Measurements from ENCODE around the gene SLC45A1.

The SLC45A1 gene

DNA sequence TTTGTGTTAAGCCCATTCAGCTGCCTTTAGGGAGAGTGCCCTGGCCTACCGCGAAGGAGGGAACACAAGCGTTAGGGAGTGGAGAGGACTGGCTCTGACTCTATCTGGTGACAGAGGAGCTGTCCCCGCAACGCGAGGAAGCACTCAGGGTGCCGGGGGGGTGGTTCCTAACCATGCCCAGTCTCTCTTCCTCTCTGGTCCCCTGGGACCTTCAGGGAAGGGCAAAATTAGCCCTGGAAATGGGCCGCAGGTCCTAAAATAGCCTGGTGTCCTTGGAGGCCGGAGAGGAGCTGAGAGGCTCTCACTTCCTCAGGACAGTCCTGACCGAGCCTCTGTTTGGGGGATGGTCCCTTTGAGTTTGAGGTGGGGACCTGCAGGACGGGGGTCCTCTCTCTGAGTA is 5.8 kb downstream of the SLC45A1 start:
- Histone ChIP-seq H2AFZ (ENCODE audit: low read length) (no peak overlapping the region), H3F3A (ENCODE audit: low read depth) (no peaks in the 10 kb centered on the region), H3K27me3 (ENCODE audit: insufficient read depth, low read length, poor library complexity, severe bottlenecking) (no peaks in the 10 kb centered on the region), H3K9me3 (ENCODE audit: insufficient read depth, low read depth, low read length) (no peaks in the 10 kb centered on the region), H3K4me1 (ENCODE audit: insufficient read depth, low read length, poor library complexity, severe bottlenecking) (no peaks in the 10 kb centered on the region), H3K9me2 (replicated peaks; ENCODE audit: low read depth, low read length) (no peaks in the 10 kb centered on the region), H3K4me3 (ENCODE audit: low read length, poor library complexity, severe bottlenecking) (no peak overlapping the region), H3K9ac (ENCODE audit: low read depth, low read length, poor library complexity, severe bottlenecking) (no peak overlapping the region), H3K79me2 (ENCODE audit: insufficient read depth, low read length) (no peaks in the 10 kb centered on the region), H3K36me3 (ENCODE audit: insufficient read depth, low read length) (no peaks in the 10 kb centered on the region), H3K4me2 (ENCODE audit: low read depth, low read length, poor library complexity, severe bottlenecking) (no peak overlapping the region), H4K20me1 (ENCODE audit: insufficient read depth, low read length, poor library complexity, severe bottlenecking) (no peaks in the 10 kb centered on the region)
- no peak for TF ChIP-seq EZH2phosphoT487 (IDR thresholded peaks at IDR 0.05; ENCODE audit: borderline replicate concordance)
- TF ChIP-seq, protein P1, sequence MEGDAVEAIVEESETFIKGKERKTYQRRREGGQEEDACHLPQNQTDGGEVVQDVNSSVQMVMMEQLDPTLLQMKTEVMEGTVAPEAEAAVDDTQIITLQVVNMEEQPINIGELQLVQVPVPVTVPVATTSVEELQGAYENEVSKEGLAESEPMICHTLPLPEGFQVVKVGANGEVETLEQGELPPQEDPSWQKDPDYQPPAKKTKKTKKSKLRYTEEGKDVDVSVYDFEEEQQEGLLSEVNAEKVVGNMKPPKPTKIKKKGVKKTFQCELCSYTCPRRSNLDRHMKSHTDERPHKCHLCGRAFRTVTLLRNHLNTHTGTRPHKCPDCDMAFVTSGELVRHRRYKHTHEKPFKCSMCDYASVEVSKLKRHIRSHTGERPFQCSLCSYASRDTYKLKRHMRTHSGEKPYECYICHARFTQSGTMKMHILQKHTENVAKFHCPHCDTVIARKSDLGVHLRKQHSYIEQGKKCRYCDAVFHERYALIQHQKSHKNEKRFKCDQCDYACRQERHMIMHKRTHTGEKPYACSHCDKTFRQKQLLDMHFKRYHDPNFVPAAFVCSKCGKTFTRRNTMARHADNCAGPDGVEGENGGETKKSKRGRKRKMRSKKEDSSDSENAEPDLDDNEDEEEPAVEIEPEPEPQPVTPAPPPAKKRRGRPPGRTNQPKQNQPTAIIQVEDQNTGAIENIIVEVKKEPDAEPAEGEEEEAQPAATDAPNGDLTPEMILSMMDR (conservative IDR thresholded peaks at IDR 0.05; ENCODE audit: low read length) = no peak

DNA sequence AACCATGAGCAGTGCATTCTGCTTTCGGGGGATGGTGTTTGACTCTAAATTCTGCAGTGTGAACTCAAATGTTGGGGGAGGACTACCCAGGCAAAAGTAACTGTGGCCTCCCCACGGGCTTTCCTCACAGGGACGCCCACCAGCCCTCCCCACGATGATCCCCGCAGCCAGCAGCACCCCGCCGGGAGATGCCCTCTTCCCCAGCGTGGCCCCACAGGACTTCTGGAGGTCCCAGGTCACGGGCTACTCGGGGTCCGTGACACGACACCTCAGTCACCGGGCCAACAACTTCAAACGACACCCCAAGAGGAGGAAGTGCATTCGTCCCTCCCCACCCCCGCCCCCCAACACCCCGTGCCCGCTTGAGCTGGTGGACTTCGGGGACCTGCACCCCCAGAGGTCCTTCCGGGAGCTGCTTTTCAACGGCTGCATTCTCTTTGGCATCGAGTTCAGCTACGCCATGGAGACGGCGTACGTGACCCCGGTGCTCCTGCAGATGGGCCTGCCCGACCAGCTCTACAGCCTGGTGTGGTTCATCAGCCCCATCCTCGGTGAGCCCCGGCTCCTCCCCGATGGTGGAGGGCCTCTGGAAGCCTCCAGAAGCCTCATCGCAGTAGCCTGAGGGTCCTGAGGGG is 6.4 kb downstream of the SLC45A1 start:
- Histone ChIP-seq H2AFZ (ENCODE audit: low read length) (no peak overlapping the region), H3K27me3 (ENCODE audit: insufficient read depth, low read length, poor library complexity, severe bottlenecking) (no peaks in the 10 kb centered on the region), H3K4me2 (ENCODE audit: low read depth, low read length, poor library complexity, severe bottlenecking) (no peak overlapping the region), H3K9ac (ENCODE audit: low read depth, low read length, poor library complexity, severe bottlenecking) (no peak overlapping the region), H4K20me1 (ENCODE audit: insufficient read depth, low read length, poor library complexity, severe bottlenecking) (no peaks in the 10 kb centered on the region), H3F3A (ENCODE audit: low read depth) (no peaks in the 10 kb centered on the region), H3K4me3 (ENCODE audit: low read length, poor library complexity, severe bottlenecking) (no peak overlapping the region), H3K4me1 (ENCODE audit: insufficient read depth, low read length, poor library complexity, severe bottlenecking) (no peaks in the 10 kb centered on the region), H3K79me2 (ENCODE audit: insufficient read depth, low read length) (no peaks in the 10 kb centered on the region), H3K9me2 (replicated peaks; ENCODE audit: low read depth, low read length) (no peaks in the 10 kb centered on the region), H3K9me3 (ENCODE audit: insufficient read depth, low read depth, low read length) (no peaks in the 10 kb centered on the region), H3K36me3 (ENCODE audit: insufficient read depth, low read length) (no peaks in the 10 kb centered on the region)
- TF ChIP-seq, protein P1 (conservative IDR thresholded peaks at IDR 0.05; ENCODE audit: low read length) = no peak
- no peak for TF ChIP-seq EZH2phosphoT487 (IDR thresholded peaks at IDR 0.05; ENCODE audit: borderline replicate concordance)

DNA sequence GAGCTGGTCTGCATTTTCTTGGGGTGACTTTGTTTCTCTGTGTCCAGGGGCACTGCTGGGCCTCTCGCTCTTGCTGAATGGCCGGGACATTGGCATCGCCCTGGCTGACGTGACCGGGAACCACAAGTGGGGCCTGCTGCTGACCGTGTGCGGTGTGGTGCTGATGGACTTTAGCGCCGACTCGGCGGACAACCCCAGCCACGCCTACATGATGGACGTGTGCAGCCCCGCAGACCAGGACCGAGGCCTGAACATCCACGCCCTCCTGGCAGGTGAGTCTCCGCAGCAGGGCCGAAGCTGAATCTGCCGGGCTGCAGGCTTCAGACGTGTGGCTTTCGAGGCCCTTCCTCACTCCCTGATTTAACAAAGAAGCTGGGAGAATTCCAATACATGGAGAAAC is 7.9 kb downstream of the SLC45A1 start:
- no peaks in the 10 kb centered on the region for H3K4me1 ChIP-seq (ENCODE audit: insufficient read depth, low read length, poor library complexity, severe bottlenecking)
- H3K9ac ChIP-seq (ENCODE audit: low read depth, low read length, poor library complexity, severe bottlenecking) = no peak overlapping the region
- H3K9me2 ChIP-seq (replicated peaks; ENCODE audit: low read depth, low read length) = no peaks in the 10 kb centered on the region
- no peak overlapping the region for H3K4me2 ChIP-seq (ENCODE audit: low read depth, low read length, poor library complexity, severe bottlenecking)
- H3F3A ChIP-seq (ENCODE audit: low read depth) = no peaks in the 10 kb centered on the region
- no peaks in the 10 kb centered on the region for H3K36me3 ChIP-seq (ENCODE audit: insufficient read depth, low read length)
- no peak overlapping the region for H2AFZ ChIP-seq (ENCODE audit: low read length)
- TF ChIP-seq, protein P1 (conservative IDR thresholded peaks at IDR 0.05; ENCODE audit: low read length) = no peak
- TF ChIP-seq EZH2phosphoT487 (IDR thresholded peaks at IDR 0.05; ENCODE audit: borderline replicate concordance) = no peak
- no peak overlapping the region for H3K4me3 ChIP-seq (ENCODE audit: low read length, poor library complexity, severe bottlenecking)
- no peaks in the 10 kb centered on the region for H3K79me2 ChIP-seq (ENCODE audit: insufficient read depth, low read length)
- no peaks in the 10 kb centered on the region for H3K9me3 ChIP-seq (ENCODE audit: insufficient read depth, low read depth, low read length)
- no peaks in the 10 kb centered on the region for H4K20me1 ChIP-seq (ENCODE audit: insufficient read depth, low read length, poor library complexity, severe bottlenecking)
- H3K27me3 ChIP-seq (ENCODE audit: insufficient read depth, low read length, poor library complexity, severe bottlenecking) = no peaks in the 10 kb centered on the region

Data from Loucy (cell line).